ES-I3 (cell line): ENCODE results near the gene DOCK3.
"Not testable (repeated sequence)": the region's sequence is repeated elsewhere in the genome, so short reads cannot be mapped to it uniquely, and the experiment has no call there.

Source experiments
- H3K36me3 ChIP-seq: 2 replicates; pipeline ENCODE4 v1.6.1; 2013; ENCODE audit warnings: mild to moderate bottlenecking, low read length, control low read depth, moderate library complexity; ENCODE audit not compliant: insufficient read depth
- H3K4me1 ChIP-seq: 2 replicates; pipeline ENCODE4 v1.6.1; 2013; ENCODE audit warnings: mild to moderate bottlenecking, control low read depth, low read length; ENCODE audit not compliant: insufficient read depth
- H3K9ac ChIP-seq: 2 replicates; pipeline ENCODE4 v1.6.1; 2013; ENCODE audit warnings: low read depth, mild to moderate bottlenecking, low read length, moderate library complexity
- H3K9me3 ChIP-seq: 2 replicates; pipeline ENCODE4 v1.6.1; 2013; ENCODE audit warnings: mild to moderate bottlenecking, low read length, moderate library complexity; ENCODE audit not compliant: control insufficient read depth, insufficient read depth

The DOCK3 gene

GRCh38 chr3:50882733-50883132 is 208.0 kb downstream of the DOCK3 start:
- H3K9ac ChIP-seq, H3K36me3 ChIP-seq, H3K9me3 ChIP-seq, H3K4me1 ChIP-seq: not testable (repeated sequence)

- no peaks in the 10 kb centered on the region for H3K36me3 ChIP-seq
- no peak overlapping the region for H3K9ac ChIP-seq
- no peaks in the 10 kb centered on the region for H3K9me3 ChIP-seq
- H3K4me1 ChIP-seq = no peaks in the 10 kb centered on the region
These were observed 209.0 kb downstream of the DOCK3 start for GRCh38 chr3:50883755-50884154.

- H3K9me3 ChIP-seq = no peaks in the 10 kb centered on the region
- no peaks in the 10 kb centered on the region for H3K36me3 ChIP-seq
- H3K9ac ChIP-seq = no peak overlapping the region
- no peaks in the 10 kb centered on the region; the same call in 1 of the 2 replicates for H3K4me1 ChIP-seq
These were observed 210.5 kb downstream of the DOCK3 start for GRCh38 chr3:50885070-50885850.

GRCh38 chr3:50890688-50891344 is 216.1 kb downstream of the DOCK3 start:
- no peak overlapping the region for H3K9ac ChIP-seq
- peaks cover 23% of the 10 kb centered on the region for H3K4me1 ChIP-seq
- no peaks in the 10 kb centered on the region for H3K36me3 ChIP-seq
- no peaks in the 10 kb centered on the region for H3K9me3 ChIP-seq

GRCh38 chr3:50901097-50901496 is 226.4 kb downstream of the DOCK3 start:
- H3K9me3 ChIP-seq, H3K36me3 ChIP-seq, H3K9ac ChIP-seq, H3K4me1 ChIP-seq: not testable (repeated sequence)

- Histone ChIP-seq H3K9me3 (no peaks in the 10 kb centered on the region), H3K9ac (no peak overlapping the region), H3K4me1 (peaks cover 14% of the 10 kb centered on the region)
These were observed 238.0 kb downstream of the DOCK3 start for GRCh38 chr3:50912746-50913145.

GRCh38 chr3:50913260-50913659 is 238.5 kb downstream of the DOCK3 start:
- Histone ChIP-seq H3K9ac (no peak overlapping the region), H3K4me1 (peaks cover 14% of the 10 kb centered on the region), H3K9me3 (no peaks in the 10 kb centered on the region), H3K36me3 (no peaks in the 10 kb centered on the region)

More at GRCh38 chr3:50912746-50913145, 238.0 kb downstream of the DOCK3 start:
- H3K36me3 ChIP-seq = no peaks in the 10 kb centered on the region

GRCh38 chr3:50922071-50922470 is 247.3 kb downstream of the DOCK3 start:
- peaks cover 25% of the 10 kb centered on the region for H3K4me1 ChIP-seq
- H3K9ac ChIP-seq, H3K36me3 ChIP-seq: not testable (repeated sequence)
- H3K9me3 ChIP-seq = peaks cover 14% of the 10 kb centered on the region

GRCh38 chr3:50923955-50924354 is 249.2 kb downstream of the DOCK3 start:
- Histone ChIP-seq H3K9ac (no peak overlapping the region), H3K4me1 (peaks cover 34% of the 10 kb centered on the region), H3K36me3 (no peaks in the 10 kb centered on the region), H3K9me3 (peaks cover 14% of the 10 kb centered on the region)

GRCh38 chr3:50924638-50925037 is 249.9 kb downstream of the DOCK3 start:
- Histone ChIP-seq H3K9me3 (peaks cover 14% of the 10 kb centered on the region), H3K9ac (no peak overlapping the region), H3K36me3 (no peaks in the 10 kb centered on the region), H3K4me1 (peaks cover 34% of the 10 kb centered on the region)

GRCh38 chr3:50926868-50927267 is 252.1 kb downstream of the DOCK3 start:
- H3K4me1 ChIP-seq = peaks cover 34% of the 10 kb centered on the region
- no peak overlapping the region for H3K9ac ChIP-seq
- no peaks in the 10 kb centered on the region for H3K36me3 ChIP-seq
- peaks cover 15% of the 10 kb centered on the region for H3K9me3 ChIP-seq

- peaks cover 19% of the 10 kb centered on the region for H3K4me1 ChIP-seq
- H3K9ac ChIP-seq = no peak overlapping the region
- H3K36me3 ChIP-seq = no peaks in the 10 kb centered on the region
- peaks cover 11% of the 10 kb centered on the region for H3K9me3 ChIP-seq
These were observed 255.9 kb downstream of the DOCK3 start for GRCh38 chr3:50930371-50931208.

GRCh38 chr3:50932918-50933317 is 258.2 kb downstream of the DOCK3 start:
- not testable (repeated sequence) for H3K4me1 ChIP-seq, H3K9ac ChIP-seq, H3K36me3 ChIP-seq
- peaks cover 11% of the 10 kb centered on the region for H3K9me3 ChIP-seq

GRCh38 chr3:50936389-50936788 is 261.7 kb downstream of the DOCK3 start:
- Histone ChIP-seq H3K9me3 (peaks cover 11% of the 10 kb centered on the region), H3K4me1 (no peaks in the 10 kb centered on the region), H3K9ac (no peak overlapping the region), H3K36me3 (no peaks in the 10 kb centered on the region)
